GM18507 (cell line): ENCODE data around the gene NEMP2.

Experiments
- DNase-seq: peaks from one replicate; pipeline ENCODE4 v3.0.0; 2011; ENCODE audit warnings: low read depth; ENCODE audit not compliant: insufficient read length; ENCODE audit errors: extremely low spot score
- FAIRE-seq: peaks from 2 replicates; lab custom pipeline; 2011; peaks lifted over from hg19 to GRCh38; lab: Jason Lieb, UNC

Gene NEMP2

GRCh38 chr2:190466819-190467446 is 67.6 kb downstream of the NEMP2 start:
- no peak for DNase-seq
- FAIRE-seq = peak; percentile 39

GRCh38 chr2:190465060-190465459 is 69.5 kb downstream of the NEMP2 start:
- FAIRE-seq (peak; percentile 64), DNase-seq (no peak)

- FAIRE-seq (no peak), DNase-seq (no peak)
Measured at GRCh38 chr2:190462611-190463010, 71.9 kb downstream of the NEMP2 start.

- FAIRE-seq = peak; percentile 24
- DNase-seq = no peak
Measured at GRCh38 chr2:190462181-190462580, 72.3 kb downstream of the NEMP2 start.

- DNase-seq = no peak
- FAIRE-seq = no peak
Measured at GRCh38 chr2:190460487-190460886, 74.0 kb downstream of the NEMP2 start.

- FAIRE-seq (no peak), DNase-seq (no peak)
Measured at GRCh38 chr2:190459881-190460280, 74.6 kb downstream of the NEMP2 start.

- FAIRE-seq (no peak), DNase-seq (no peak)
Measured at GRCh38 chr2:190458352-190459107, 76.0 kb downstream of the NEMP2 start.

- DNase-seq = no peak
Measured at GRCh38 chr2:190457256-190457655, 77.3 kb downstream of the NEMP2 start.

GRCh38 chr2:190456833-190457232 is 77.7 kb downstream of the NEMP2 start:
- FAIRE-seq (no peak), DNase-seq (no peak)

More at GRCh38 chr2:190457256-190457655, 77.3 kb downstream of the NEMP2 start:
- FAIRE-seq = no peak

- DNase-seq = no peak
- FAIRE-seq = no peak
Measured at GRCh38 chr2:190455358-190456095, 79.0 kb downstream of the NEMP2 start.

- no peak for FAIRE-seq
Measured at GRCh38 chr2:190454795-190455194, 79.7 kb downstream of the NEMP2 start.

More at GRCh38 chr2:190454795-190455194, 79.7 kb downstream of the NEMP2 start:
- DNase-seq = no peak
